GM12892 (cell line): ENCODE results near the gene B3GNT9.

ENCODE experiments used
- POLR2A ChIP-seq: IDR thresholded peaks from 2 replicates; pipeline ENCODE4 v1.6.1; 2011; ENCODE audit warnings: low read depth, low read length, control low read depth
- TAF1 ChIP-seq: IDR thresholded peaks from 2 replicates; pipeline ENCODE4 v1.6.1; 2011; ENCODE audit warnings: low read depth, mild to moderate bottlenecking, control low read depth, low read length, borderline replicate concordance

DNA sequence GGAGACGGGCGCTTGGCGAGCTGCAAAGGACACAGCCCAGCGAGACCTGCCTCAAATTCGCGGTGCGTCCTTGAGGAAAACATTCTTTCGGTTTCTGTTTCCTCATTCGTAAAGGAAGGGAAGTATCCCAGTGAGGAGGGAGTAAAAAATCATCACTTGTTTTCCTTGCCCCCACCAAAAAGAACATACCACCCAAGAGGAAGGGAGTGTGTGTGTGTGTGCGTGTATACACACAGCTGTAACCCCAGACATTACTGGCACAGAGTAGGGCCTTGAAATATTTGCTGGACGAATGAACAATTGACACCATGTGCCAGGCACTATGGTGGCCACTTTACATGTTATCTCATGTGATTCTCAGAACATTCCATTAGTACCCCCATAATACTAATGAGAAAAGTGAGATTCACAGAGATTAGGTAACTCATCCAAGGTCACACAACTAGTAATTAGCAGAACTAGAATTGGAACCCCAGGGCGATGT lies 34.9 kb upstream of the B3GNT9 start:
- TF ChIP-seq POLR2A, result no peak
- no peak for TF ChIP-seq TAF1
